ENCODE results near the gene BTF3L4. TPM values are rescaled to one million over a fixed set of nuclear protein-coding genes. Genes with fewer than 3 reads are reported as not detected.

BTF3L4 gene
- total RNA-seq, 1 donor from 2014 or later = 33.8 TPM

DNA sequence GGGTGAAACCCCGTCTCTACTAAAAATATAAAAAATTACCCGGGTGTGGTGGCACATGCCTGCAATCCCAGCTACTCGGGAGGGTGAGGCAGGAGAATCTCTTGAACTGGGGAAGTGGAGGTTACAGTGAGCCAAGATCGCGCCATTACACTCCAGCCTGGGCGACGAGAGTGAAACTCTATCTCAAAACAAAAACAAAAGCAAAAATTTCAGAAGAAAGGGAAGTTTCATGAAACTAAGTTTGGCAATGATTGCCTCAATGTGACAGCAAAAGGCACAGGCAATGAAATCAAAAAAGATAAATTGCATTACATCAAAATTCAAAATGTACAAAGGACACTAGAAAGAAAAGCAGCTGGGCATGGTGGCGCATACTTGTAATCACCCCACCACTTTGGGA, 40.1 kb downstream of the BTF3L4 start:
- H3K4me3 ChIP-seq = no peak overlapping the region
- DNase-seq = no peak
- H3K27me3 ChIP-seq (ENCODE audit: low read depth) = no peaks in the 10 kb centered on the region
- no peak overlapping the region for H3K27ac ChIP-seq
- ATAC-seq = no peak
- intact Hi-C loops (cut with DNase I) = no loop called here
- no peaks in the 10 kb centered on the region for H3K9me3 ChIP-seq
- H3K4me1 ChIP-seq = no peaks in the 10 kb centered on the region
- peaks cover 4% of the 10 kb centered on the region for H3K36me3 ChIP-seq
- TF ChIP-seq, protein P1, sequence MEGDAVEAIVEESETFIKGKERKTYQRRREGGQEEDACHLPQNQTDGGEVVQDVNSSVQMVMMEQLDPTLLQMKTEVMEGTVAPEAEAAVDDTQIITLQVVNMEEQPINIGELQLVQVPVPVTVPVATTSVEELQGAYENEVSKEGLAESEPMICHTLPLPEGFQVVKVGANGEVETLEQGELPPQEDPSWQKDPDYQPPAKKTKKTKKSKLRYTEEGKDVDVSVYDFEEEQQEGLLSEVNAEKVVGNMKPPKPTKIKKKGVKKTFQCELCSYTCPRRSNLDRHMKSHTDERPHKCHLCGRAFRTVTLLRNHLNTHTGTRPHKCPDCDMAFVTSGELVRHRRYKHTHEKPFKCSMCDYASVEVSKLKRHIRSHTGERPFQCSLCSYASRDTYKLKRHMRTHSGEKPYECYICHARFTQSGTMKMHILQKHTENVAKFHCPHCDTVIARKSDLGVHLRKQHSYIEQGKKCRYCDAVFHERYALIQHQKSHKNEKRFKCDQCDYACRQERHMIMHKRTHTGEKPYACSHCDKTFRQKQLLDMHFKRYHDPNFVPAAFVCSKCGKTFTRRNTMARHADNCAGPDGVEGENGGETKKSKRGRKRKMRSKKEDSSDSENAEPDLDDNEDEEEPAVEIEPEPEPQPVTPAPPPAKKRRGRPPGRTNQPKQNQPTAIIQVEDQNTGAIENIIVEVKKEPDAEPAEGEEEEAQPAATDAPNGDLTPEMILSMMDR (IDR thresholded peaks at IDR 0.05) = no peak

DNA sequence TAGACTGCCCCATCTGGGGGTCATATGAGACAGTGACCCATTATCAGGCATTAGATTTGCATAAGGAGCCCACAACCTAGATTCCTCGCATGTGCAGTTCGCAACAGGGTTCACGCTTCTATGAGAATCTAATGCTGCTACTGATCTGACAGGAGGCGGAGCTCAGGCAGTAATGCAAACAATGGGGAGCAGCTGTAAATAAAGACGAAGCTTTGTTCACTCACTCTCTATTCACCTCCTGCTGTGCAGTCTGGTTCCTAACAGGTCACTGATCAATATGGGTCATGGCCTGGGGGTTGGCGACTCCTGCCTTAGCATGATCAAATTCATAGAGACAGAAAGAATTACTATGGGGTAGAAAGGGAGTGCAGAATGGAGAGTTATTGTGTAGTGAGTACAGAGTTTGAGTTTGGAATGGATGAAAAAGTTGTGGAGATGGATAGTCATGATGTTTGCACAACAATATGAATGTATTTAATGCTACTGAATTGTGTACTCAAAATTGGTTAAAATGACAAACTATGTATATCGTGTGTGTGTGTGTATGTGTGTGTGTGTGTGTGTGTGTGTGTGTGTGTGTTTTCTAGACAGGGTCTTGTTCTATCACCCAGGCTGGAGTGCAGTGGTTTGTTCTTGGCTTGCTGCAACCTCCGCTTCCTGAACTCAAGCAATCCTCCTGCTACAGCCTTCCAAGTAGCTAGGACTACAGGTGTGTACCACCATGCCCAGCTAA, 42.2 kb downstream of the BTF3L4 start:
- ATAC-seq (no peak), DNase-seq (no peak)
- intact Hi-C loops (cut with DNase I) = no loop called here
- Histone ChIP-seq H3K4me1 (no peaks in the 10 kb centered on the region), H3K27me3 (ENCODE audit: low read depth) (no peaks in the 10 kb centered on the region), H3K4me3 (no peak overlapping the region), H3K9me3 (no peaks in the 10 kb centered on the region), H3K36me3 (no peaks in the 10 kb centered on the region), H3K27ac (no peak overlapping the region)
- TF ChIP-seq, protein P1 (IDR thresholded peaks at IDR 0.05) = no peak

DNA sequence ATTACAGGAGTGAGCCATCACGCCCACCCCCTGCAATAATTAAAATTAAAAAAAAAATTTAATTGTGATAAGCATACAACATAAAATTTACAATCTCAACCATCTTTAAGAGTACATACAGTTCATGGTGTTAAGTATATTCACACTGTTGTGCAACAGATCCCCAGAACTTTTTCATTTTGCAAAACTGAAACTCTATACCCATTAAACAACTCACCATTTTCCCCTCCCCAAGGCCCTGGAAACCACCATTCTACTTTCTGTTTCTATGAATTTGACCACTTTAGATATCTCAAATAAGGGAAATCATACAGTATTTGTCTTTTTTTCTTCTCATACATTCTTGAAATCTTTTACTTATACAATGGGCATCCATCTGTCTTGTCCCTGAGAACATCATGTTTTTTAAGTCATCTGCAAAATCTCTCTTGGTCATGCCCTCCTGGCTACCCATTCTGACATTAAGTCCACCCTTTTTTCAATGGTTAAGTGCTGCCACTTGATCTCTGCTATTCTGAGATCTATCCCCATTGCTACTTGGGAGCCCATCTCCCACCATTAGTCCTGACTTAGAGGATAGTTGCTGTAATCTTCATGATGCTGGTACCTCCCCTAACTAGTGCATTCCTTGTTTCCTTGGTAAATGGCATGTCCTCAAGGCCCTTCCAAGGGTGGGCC, 46.4 kb downstream of the BTF3L4 start:
- TF ChIP-seq, protein P1 (IDR thresholded peaks at IDR 0.05) = no peak
- no peaks in the 10 kb centered on the region for H3K36me3 ChIP-seq
- H3K27ac ChIP-seq = no peak overlapping the region
- no peaks in the 10 kb centered on the region for H3K27me3 ChIP-seq (ENCODE audit: low read depth)
- intact Hi-C loops (cut with DNase I) = no loop called here
- H3K4me3 ChIP-seq = no peak overlapping the region
- no peaks in the 10 kb centered on the region for H3K4me1 ChIP-seq
- DNase-seq (no peak), ATAC-seq (no peak)
- no peaks in the 10 kb centered on the region for H3K9me3 ChIP-seq

DNA sequence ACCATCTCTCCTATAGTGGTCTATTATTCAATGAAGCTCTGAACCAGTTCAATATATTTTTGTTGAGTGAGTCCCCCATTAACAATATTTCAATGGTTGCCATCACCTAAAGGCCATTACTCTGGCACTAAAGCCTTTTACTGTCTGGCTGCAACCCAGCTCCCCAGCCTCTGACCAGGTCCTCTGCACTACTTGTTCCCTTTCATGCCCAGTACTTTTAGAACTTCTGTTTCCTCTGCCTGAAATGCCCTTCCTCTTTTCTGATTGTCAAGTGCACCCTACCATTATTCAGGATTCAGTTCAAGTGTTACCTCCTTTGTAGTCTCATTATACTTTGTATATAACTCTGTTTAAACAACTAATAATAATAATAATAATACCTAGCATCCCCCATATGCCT, 55.4 kb downstream of the BTF3L4 start:
- Histone ChIP-seq H3K36me3 (no peaks in the 10 kb centered on the region), H3K4me1 (no peaks in the 10 kb centered on the region), H3K27ac (no peak overlapping the region), H3K9me3 (no peaks in the 10 kb centered on the region), H3K4me3 (no peak overlapping the region), H3K27me3 (ENCODE audit: low read depth) (no peaks in the 10 kb centered on the region)
- ATAC-seq (no peak), DNase-seq (no peak)
- TF ChIP-seq, protein P1 (IDR thresholded peaks at IDR 0.05) = no peak
- intact Hi-C loops (cut with DNase I) = no loop called here

DNA sequence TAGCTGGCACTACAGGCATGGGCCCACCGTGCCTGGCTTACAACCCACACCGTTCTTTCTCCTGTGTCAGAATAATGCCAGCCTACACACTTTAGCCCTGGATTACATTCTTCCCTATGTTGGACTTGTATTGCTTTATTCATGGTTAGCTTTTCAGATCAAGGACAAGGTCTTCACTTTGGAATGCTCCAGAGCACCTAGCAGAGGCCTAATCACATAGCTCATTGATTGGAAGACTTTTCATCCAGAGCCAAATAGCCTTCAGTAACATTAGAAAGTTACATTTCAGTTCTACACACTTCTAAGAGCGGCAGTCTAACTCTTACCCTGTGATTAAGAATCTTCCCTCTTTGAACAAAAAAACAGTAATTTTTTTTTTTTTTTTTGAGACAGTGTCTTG, 56.4 kb downstream of the BTF3L4 start:
- ATAC-seq = no peak

More for the DNA sequence above, 56.4 kb downstream of the BTF3L4 start:
- TF ChIP-seq, protein P1 (IDR thresholded peaks at IDR 0.05) = no peak
- Histone ChIP-seq H3K4me3 (no peak overlapping the region), H3K4me1 (no peaks in the 10 kb centered on the region), H3K27ac (no peak overlapping the region), H3K36me3 (no peaks in the 10 kb centered on the region), H3K27me3 (ENCODE audit: low read depth) (no peaks in the 10 kb centered on the region), H3K9me3 (no peaks in the 10 kb centered on the region)
- intact Hi-C loops (cut with DNase I) = no loop called here
- no peak for DNase-seq

Data from lower lobe of right lung (tissue), 2 donors.